ENCODE data around the gene PTPRO. TPM values are rescaled to one million over a fixed set of nuclear protein-coding genes. Genes with fewer than 3 reads are reported as not detected.

The PTPRO gene
- total RNA-seq, 1 donor from 2014 or later, result 0.91 TPM

GRCh38 chr12:15336768-15337553, 14.7 kb downstream of the PTPRO start:
- ATAC-seq (ENCODE audit: poor library complexity) (no peak), DNase-seq (no peak)
- intact Hi-C loops (cut with DNase I), result no loop called here

- ATAC-seq (ENCODE audit: poor library complexity) (no peak), DNase-seq (no peak)
- intact Hi-C loops (cut with DNase I), result no loop called here
Measured at GRCh38 chr12:15341371-15341770, 19.1 kb downstream of the PTPRO start.

- intact Hi-C loops (cut with DNase I), result no loop called here
- no peak for ATAC-seq (ENCODE audit: poor library complexity)
- no peak for DNase-seq
Measured at GRCh38 chr12:15344561-15344960, 22.3 kb downstream of the PTPRO start.

DNA sequence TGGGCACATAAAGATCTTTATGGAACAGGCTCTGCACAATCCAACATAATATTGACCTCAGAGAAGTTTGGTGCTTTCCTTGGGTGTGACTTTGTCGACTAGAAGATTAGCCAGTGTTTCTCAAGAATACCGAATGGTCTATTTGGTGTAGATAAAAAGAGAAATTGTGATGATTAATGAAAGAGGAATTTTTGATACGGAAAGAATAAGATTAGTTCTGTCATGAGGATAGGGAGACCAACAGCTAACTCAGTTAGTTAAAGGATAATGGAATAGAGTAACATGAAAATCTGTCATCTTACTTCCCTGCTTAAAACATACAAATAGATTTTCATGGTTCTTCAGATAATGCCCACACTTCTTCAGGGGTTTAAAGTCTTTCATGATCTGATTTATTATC, 24.2 kb downstream of the PTPRO start:
- intact Hi-C loops (cut with DNase I), result no loop called here
- ATAC-seq (ENCODE audit: poor library complexity) (no peak), DNase-seq (no peak)

DNA sequence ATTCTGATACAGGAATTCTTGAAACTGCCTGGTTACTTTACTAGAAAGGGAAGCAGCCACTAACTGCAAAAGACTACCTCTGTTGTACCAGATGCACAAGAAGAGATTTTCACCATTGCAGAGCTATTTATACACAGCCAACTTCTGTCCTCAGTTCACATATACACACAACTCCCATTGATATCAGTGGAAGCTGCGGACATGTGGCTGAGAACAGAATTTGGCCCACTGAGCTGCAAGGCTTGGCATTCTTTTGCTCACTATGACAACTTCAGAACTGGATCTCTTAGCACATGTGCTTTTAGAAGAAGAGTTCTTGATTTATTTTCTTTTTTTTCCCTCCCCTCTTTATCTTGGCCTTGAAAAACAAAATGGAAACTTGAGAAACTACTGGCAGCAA, 28.3 kb downstream of the PTPRO start:
- intact Hi-C loops (cut with DNase I), result no loop called here
- ATAC-seq (ENCODE audit: poor library complexity), result peak; percentile 41
- DNase-seq, result no peak

DNA sequence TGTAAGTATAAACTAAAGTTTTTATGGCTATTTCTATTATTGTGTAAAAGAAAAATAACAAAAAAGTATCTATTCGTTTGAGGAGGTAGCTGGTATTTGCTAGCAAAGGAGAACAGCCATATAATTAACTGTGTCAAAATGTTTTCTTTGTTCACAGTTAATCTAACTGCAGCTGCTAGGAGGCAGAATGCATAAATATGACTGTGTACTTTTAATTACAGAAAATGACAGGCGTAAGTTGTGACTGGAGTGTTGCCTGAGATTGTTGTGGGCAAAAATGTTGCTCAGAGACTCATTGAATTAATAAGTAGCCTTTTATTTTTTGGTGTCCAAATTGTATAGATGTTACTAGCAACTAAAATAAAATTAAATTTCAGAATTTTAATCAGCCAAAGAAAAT, 33.5 kb downstream of the PTPRO start:
- no peak for ATAC-seq (ENCODE audit: poor library complexity)
- intact Hi-C loops (cut with DNase I), result no loop called here
- DNase-seq, result no peak

DNA sequence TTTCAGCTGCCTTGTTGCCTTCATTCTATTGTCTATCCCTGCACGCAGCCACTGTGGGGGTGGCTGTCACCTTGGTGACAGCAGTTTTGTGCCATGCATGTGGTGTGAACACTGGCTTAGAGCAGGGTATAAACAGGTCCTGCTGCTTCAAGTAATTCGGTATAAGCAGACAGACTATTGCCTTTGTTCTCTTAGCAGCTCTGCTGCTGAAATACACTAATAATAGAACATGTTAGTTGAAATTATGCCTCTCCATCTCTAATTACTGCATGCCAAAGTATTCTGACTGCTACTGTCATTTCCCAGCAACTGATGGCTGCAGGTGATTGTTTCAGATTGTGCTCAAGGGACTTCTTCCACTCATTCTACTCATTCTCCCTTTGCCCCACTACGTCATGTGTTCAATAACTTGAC, 34.6 kb downstream of the PTPRO start:
- no peak for DNase-seq
- no peak for ATAC-seq (ENCODE audit: poor library complexity)
- intact Hi-C loops (cut with DNase I), result no loop called here

- no peak for DNase-seq
- intact Hi-C loops (cut with DNase I), result no loop called here
- no peak for ATAC-seq (ENCODE audit: poor library complexity)
Measured at GRCh38 chr12:15364221-15365160, 42.2 kb downstream of the PTPRO start.

GRCh38 chr12:15368812-15369211, 46.5 kb downstream of the PTPRO start:
- intact Hi-C loops (cut with DNase I), result no loop called here
- ATAC-seq (ENCODE audit: poor library complexity), result no peak
- no peak for DNase-seq

GRCh38 chr12:15372352-15372751, 50.0 kb downstream of the PTPRO start:
- no peak for ATAC-seq (ENCODE audit: poor library complexity)
- no peak for DNase-seq
- intact Hi-C loops (cut with DNase I), result no loop called here

- intact Hi-C loops (cut with DNase I), result no loop called here
- ATAC-seq (ENCODE audit: poor library complexity) (no peak), DNase-seq (no peak)
Measured at GRCh38 chr12:15387772-15388171, 65.5 kb downstream of the PTPRO start.

- no peak for ATAC-seq (ENCODE audit: poor library complexity)
- intact Hi-C loops (cut with DNase I), result no loop called here
- DNase-seq, result no peak
Measured at GRCh38 chr12:15389561-15389960, 67.3 kb downstream of the PTPRO start.

GRCh38 chr12:15393037-15393436, 70.7 kb downstream of the PTPRO start:
- intact Hi-C loops (cut with DNase I), result no loop called here
- no peak for DNase-seq

DNA sequence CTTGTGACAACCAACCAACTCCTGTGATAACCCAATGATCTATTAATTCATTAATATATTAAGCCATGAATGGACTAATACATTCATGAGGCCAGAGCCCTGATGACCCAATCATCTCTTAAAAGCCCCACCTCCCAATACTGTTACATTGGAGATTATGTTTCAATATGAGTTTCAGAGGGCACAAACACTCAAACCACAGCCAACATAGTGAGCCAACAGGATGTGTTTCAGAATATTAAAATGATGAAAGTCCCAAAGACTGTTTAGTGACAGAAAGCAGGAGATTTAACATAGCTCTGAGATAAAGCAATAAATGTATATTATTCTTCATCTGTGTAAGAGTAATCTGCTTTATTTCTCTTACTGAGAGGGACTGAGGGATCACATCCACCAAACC, 71.7 kb downstream of the PTPRO start:
- intact Hi-C loops (cut with DNase I), result no loop called here
- no peak for ATAC-seq (ENCODE audit: poor library complexity)
- no peak for DNase-seq

More at GRCh38 chr12:15393037-15393436, 70.7 kb downstream of the PTPRO start:
- ATAC-seq (ENCODE audit: poor library complexity), result no peak

DNA sequence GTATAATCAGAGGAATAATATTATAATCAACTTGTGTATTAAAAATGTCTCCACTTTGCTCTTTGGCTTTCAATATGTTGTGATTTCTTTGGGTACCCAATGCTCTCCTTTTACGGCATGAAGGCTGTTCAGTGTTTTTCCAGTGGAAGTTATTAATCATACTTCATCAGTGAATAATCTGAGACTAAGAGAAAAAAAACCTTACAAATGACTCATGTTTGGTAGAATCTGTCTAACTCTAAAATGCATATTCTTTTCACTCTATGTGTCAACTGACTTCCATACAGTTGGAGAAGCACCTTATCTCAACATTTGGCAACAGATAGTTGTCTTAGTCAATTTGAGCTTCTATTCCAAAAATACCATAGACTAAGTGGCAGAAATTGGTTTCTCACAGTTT, 82.2 kb downstream of the PTPRO start:
- intact Hi-C loops (cut with DNase I), result no loop called here
- no peak for ATAC-seq (ENCODE audit: poor library complexity)
- no peak for DNase-seq

- intact Hi-C loops (cut with DNase I), result no loop called here
- ATAC-seq (ENCODE audit: poor library complexity) (no peak), DNase-seq (no peak)
Measured at GRCh38 chr12:15405606-15406005, 83.3 kb downstream of the PTPRO start.

DNA sequence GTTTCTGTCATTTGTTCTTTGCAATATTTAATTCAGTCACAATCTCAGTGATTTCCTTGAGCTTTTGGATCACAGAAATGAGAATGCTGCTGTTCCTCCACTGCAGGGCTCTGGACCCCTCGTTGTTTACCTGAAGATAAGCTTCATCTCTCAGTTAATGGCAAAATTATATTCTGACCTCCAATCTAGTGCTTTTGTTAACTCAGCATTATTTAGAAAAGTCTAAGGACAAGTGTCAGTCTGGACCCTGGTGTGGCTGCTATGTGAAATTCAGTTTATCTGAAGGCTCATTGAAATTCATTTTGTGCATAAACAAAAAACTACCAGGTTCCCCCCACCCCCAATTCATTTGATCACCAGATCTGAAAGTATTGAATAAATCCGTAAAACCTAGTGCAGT, 84.7 kb downstream of the PTPRO start:
- DNase-seq (no peak), ATAC-seq (ENCODE audit: poor library complexity) (no peak)
- intact Hi-C loops (cut with DNase I), result no loop called here

DNA sequence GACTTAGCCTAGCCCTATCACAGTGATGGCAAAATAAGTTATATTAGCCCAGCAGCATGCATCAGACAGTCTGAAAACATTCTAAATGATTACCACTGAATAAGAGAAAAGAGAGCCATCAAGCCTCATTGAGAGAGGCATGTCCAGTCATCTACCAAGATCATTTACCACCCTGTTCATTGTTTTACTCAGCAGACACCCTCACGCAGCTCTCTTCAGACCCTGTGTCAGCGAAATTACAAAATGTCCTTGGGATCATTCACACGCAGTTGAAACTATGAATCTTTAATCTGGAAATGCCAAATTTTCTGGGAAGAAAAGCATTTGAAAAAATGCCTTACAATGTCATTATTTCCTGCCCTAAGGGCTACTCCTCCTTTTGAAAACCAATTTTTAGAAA, 89.5 kb downstream of the PTPRO start:
- ATAC-seq (ENCODE audit: poor library complexity), result no peak
- DNase-seq, result no peak
- intact Hi-C loops (cut with DNase I), result no loop called here

DNA sequence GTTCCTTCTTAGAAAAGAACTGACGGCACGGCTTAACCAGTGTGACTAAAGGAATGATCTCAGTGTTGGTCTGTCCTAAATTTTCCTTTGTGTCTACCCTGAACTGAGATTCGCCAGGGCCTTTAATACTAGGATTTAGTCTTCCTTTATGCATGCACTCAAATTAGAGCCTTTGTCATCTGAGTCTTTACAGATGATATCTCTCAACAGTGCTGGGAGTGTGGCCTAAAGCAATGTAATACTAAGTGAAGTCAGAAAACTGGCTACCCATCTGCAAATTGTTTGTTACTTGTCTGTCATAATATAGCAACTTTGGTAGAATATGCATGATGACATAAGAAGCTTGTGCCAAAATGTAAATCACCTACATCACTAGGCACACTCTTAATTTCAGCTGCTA, 95.4 kb downstream of the PTPRO start:
- DNase-seq (no peak), ATAC-seq (ENCODE audit: poor library complexity) (no peak)
- intact Hi-C loops (cut with DNase I), result no loop called here

- no peak for ATAC-seq (ENCODE audit: poor library complexity)
- no peak for DNase-seq
- intact Hi-C loops (cut with DNase I), result no loop called here
Measured at GRCh38 chr12:15423629-15424028, 101.3 kb downstream of the PTPRO start.

Data from Right ventricle myocardium superior (tissue), 1 donor.